ENCODE measurements around the gene GRID1.

DNA sequence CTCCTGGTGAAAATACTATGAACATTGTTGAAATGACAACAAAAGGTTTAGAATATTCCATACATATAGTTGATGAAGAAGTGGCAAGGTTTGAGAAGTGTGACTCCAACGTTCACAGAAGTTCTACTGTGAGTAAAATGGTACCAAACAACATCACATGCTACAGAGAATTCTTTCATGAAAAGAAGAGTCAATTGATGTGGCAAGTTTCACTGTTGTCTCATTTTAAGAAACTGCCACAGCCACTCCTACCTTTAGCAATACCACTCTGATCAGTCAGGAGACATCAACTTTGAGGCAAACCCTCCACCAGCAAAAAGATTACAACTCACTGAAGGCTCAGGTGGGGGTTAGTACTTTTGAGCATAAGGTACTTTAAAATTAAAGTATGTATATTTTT is 693.3 kb downstream of the GRID1 start:
- TF ChIP-seq YY1 (tag by site-specific recombination; IDR thresholded peaks at IDR 0.05) (no peak), BCL11A (tag by site-specific recombination; IDR thresholded peaks at IDR 0.05; ENCODE audit: low read depth) (no peak), ZNF558 (tag by site-specific recombination; IDR thresholded peaks at IDR 0.05) (no peak), ZNF121 (tag by site-specific recombination; IDR thresholded peaks at IDR 0.05) (no peak), ZFHX2 (tag by site-specific recombination; conservative IDR thresholded peaks at IDR 0.05) (no peak), TCF7L2 (IDR thresholded peaks at IDR 0.05; ENCODE audit: borderline replicate concordance, low read depth, low read length) (no peak), ZNF394 (tag by site-specific recombination; IDR thresholded peaks at IDR 0.05; ENCODE audit: borderline replicate concordance) (no peak), ZNF670 (tag by site-specific recombination; IDR thresholded peaks at IDR 0.05; ENCODE audit: low read depth) (no peak), SALL2 (tag by site-specific recombination; IDR thresholded peaks at IDR 0.05; ENCODE audit: borderline replicate concordance) (no peak)
- TF ChIP-seq, protein P1, sequence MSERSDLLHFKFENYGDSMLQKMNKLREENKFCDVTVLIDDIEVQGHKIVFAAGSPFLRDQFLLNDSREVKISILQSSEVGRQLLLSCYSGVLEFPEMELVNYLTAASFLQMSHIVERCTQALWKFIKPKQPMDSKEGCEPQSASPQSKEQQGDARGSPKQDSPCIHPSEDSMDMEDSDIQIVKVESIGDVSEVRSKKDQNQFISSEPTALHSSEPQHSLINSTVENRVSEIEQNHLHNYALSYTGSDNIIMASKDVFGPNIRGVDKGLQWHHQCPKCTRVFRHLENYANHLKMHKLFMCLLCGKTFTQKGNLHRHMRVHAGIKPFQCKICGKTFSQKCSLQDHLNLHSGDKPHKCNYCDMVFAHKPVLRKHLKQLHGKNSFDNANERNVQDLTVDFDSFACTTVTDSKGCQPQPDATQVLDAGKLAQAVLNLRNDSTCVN (tag by site-specific recombination; optimal IDR thresholded peaks at IDR 0.05), result no peak
- TF ChIP-seq, protein P2, sequence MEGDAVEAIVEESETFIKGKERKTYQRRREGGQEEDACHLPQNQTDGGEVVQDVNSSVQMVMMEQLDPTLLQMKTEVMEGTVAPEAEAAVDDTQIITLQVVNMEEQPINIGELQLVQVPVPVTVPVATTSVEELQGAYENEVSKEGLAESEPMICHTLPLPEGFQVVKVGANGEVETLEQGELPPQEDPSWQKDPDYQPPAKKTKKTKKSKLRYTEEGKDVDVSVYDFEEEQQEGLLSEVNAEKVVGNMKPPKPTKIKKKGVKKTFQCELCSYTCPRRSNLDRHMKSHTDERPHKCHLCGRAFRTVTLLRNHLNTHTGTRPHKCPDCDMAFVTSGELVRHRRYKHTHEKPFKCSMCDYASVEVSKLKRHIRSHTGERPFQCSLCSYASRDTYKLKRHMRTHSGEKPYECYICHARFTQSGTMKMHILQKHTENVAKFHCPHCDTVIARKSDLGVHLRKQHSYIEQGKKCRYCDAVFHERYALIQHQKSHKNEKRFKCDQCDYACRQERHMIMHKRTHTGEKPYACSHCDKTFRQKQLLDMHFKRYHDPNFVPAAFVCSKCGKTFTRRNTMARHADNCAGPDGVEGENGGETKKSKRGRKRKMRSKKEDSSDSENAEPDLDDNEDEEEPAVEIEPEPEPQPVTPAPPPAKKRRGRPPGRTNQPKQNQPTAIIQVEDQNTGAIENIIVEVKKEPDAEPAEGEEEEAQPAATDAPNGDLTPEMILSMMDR (tag by site-specific recombination; IDR thresholded peaks at IDR 0.05), result no peak
- TF ChIP-seq, protein P3, sequence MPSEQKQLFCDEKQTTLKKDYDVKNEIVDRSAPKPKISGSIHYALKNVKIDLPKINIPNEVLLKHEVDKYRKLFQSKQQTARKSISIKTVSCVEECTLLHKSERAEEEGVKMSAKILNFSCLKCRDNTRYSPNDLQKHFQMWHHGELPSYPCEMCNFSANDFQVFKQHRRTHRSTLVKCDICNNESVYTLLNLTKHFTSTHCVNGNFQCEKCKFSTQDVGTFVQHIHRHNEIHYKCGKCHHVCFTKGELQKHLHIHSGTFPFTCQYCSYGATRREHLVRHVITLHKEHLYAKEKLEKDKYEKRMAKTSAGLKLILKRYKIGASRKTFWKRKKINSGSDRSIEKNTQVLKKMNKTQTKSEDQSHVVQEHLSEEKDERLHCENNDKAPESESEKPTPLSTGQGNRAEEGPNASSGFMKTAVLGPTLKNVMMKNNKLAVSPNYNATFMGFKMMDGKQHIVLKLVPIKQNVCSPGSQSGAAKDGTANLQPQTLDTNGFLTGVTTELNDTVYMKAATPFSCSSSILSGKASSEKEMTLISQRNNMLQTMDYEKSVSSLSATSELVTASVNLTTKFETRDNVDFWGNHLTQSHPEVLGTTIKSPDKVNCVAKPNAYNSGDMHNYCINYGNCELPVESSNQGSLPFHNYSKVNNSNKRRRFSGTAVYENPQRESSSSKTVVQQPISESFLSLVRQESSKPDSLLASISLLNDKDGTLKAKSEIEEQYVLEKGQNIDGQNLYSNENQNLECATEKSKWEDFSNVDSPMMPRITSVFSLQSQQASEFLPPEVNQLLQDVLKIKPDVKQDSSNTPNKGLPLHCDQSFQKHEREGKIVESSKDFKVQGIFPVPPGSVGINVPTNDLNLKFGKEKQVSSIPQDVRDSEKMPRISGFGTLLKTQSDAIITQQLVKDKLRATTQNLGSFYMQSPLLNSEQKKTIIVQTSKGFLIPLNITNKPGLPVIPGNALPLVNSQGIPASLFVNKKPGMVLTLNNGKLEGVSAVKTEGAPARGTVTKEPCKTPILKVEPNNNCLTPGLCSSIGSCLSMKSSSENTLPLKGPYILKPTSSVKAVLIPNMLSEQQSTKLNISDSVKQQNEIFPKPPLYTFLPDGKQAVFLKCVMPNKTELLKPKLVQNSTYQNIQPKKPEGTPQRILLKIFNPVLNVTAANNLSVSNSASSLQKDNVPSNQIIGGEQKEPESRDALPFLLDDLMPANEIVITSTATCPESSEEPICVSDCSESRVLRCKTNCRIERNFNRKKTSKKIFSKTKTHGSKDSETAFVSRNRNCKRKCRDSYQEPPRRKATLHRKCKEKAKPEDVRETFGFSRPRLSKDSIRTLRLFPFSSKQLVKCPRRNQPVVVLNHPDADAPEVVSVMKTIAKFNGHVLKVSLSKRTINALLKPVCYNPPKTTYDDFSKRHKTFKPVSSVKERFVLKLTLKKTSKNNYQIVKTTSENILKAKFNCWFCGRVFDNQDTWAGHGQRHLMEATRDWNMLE (tag by site-specific recombination; conservative IDR thresholded peaks at IDR 0.05; ENCODE audit: low read depth), result no peak
